K562 (cell line): Measurements from ENCODE around the gene FANCI. TPM values are rescaled to one million over a fixed set of nuclear protein-coding genes. Genes with fewer than 3 reads are reported as not detected.

ENCODE experiments used
- HNRNPH1 ChIP-seq: fragments of 200-400 bp; formaldehyde crosslinking; optimal IDR thresholded peaks from 2 replicates; pipeline ENCODE3; 2017; ENCODE audit warnings: low read depth, mild to moderate bottlenecking, low read length, moderate library complexity
- LCOR ChIP-seq: sonication (generic); formaldehyde crosslinking; IDR thresholded peaks from 2 replicates; pipeline ENCODE4 v1.8.0; 2022; ENCODE audit warnings: mild to moderate bottlenecking, missing genetic modification reagents
- RNF2 ChIP-seq: sonication (generic); IDR thresholded peaks from 2 replicates; pipeline ENCODE4 v1.6.1; 2016
- ZNF263 ChIP-seq: sonication (generic); formaldehyde crosslinking; IDR thresholded peaks from 2 replicates; pipeline ENCODE4 v1.8.0; 2022; ENCODE audit warnings: mild to moderate bottlenecking, missing genetic modification reagents, borderline replicate concordance
- polyA plus RNA-seq, 8 experiments: library from polyadenylated mRNA; depleted of rRNA in 4 of 8; stranded (reverse) in 5 of 8; unstranded in 3 of 8; fragments of >200 nt; fragmentation: Nextera tagmentation in 2 of 8; fragmentation: Illumina TruSeq in 1 of 8; extraction: Ambion mirVana in 2 of 8; extraction: Trizol in 1 of 8; gene quantifications; 2 replicates each; pipeline versions ENCODE4 v1.2.1 to v1.2.3, GENCODE V29; 2011 to 2014; ENCODE audit warnings: inconsistent platforms in 1 of 8, missing spikeins in 1 of 8
- total RNA-seq, 7 experiments: library from RNA; depleted of rRNA in 6 of 7; stranded (reverse); fragments of >200 nt in 6 of 7; fragmentation: Illumina TruSeq in 2 of 7; extraction: Trizol in 2 of 7; gene quantifications; 2 replicates each; pipeline versions ENCODE4 v1.2.1 to v1.2.3, GENCODE V29; 2011 to 2021; ENCODE audit warnings: low replicate concordance in 1 of 7
- TF ChIP-seq, protein P1 (sequence below), 3 experiments: fragments of 200-800 bp in 1 of 3; sonication (Bioruptor generic) in 1 of 3; sonication (generic) in 1 of 3; formaldehyde crosslinking in 1 of 3; IDR thresholded peaks; 2 replicates each; pipeline versions ENCODE4 v1.6.1 to v1.8.0; 2016 to 2022; ENCODE audit warnings: mild to moderate bottlenecking in 2 of 3, missing compliant biosample characterization in 2 of 3, missing genetic modification characterization in 2 of 3, missing genetic modification reagents in 1 of 3
- TF ChIP-seq, protein P2 (sequence below): conservative IDR thresholded peaks from 2 replicates; pipeline ENCODE4 v1.6.1; 2011; ENCODE audit warnings: low read depth, mild to moderate bottlenecking, low read length; ENCODE audit not compliant: control insufficient read depth
- TF ChIP-seq, protein P3 (sequence below), 2 experiments: IDR thresholded peaks; 2 replicates each; pipeline ENCODE4 v1.6.1; 2012; ENCODE audit warnings: improper control_type of control experiment in 2 of 2, low read depth in 2 of 2, low read length in 2 of 2, borderline replicate concordance in 1 of 2
- TF ChIP-seq, protein P4 (sequence below): fragments of 200-400 bp; formaldehyde crosslinking; IDR thresholded peaks from 2 replicates; pipeline ENCODE4 v1.6.1; 2017; ENCODE audit warnings: mild to moderate bottlenecking, low read depth, low read length, moderate library complexity
- TF ChIP-seq, protein P5 (sequence below), 2 experiments: fragments of 450-650 bp; formaldehyde crosslinking in 1 of 2; IDR thresholded peaks; 2 replicates each; pipeline versions ENCODE4 v1.4.0 to v1.6.1; 2014 to 2020; ENCODE audit warnings: mild to moderate bottlenecking in 2 of 2, borderline replicate concordance in 1 of 2, low read depth in 1 of 2

Gene FANCI
- total and polyA plus RNA-seq, 9 of the 15 experiments (the other 6 are each of a cell fraction or from before 2014, with no cell fraction given): 72.1 to 165 (median 131) TPM

DNA sequence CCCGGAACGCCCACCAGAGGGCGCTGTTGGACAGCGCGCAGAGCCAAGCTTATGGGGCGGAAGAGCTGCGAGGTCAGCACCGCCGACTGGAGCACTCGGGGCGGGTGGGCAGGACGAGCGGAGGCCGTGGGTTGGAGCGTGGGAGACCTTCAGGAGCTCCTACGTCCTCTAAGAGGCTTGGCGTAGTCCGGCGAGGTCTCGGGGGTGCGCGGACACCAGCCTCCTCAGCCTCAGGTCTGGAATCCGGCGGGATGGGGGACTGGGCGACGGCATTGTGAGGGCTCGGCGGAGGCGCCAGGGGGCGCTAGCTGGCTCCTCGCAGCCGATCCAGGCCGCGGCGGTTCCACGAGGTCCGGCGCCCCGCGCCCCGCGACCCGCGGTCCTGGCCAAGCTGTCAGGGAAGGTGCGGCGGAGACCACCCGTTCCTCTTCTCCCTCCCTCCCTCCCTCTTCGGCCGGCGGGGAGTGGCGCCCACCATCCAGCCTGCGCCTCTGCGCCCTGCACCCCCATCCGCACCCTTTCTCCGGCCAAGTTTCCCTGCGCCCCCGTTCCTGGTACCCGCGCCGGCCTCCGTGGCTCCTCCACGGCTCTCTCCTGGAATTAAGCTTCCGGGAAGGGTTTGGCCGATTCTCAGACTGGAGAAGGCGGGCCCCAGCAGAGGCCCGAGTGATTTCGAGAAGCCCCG is 115.1 kb downstream of the FANCI start (continued):
- TF ChIP-seq, protein P1, sequence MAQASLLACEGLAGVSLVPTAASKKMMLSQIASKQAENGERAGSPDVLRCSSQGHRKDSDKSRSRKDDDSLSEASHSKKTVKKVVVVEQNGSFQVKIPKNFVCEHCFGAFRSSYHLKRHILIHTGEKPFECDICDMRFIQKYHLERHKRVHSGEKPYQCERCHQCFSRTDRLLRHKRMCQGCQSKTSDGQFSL (CRISPR knock-in tag; IDR thresholded peaks at IDR 0.05): peak; percentile 74
- TF ChIP-seq, protein P1 (tag; IDR thresholded peaks at IDR 0.05): no peak
- TF ChIP-seq, protein P2, sequence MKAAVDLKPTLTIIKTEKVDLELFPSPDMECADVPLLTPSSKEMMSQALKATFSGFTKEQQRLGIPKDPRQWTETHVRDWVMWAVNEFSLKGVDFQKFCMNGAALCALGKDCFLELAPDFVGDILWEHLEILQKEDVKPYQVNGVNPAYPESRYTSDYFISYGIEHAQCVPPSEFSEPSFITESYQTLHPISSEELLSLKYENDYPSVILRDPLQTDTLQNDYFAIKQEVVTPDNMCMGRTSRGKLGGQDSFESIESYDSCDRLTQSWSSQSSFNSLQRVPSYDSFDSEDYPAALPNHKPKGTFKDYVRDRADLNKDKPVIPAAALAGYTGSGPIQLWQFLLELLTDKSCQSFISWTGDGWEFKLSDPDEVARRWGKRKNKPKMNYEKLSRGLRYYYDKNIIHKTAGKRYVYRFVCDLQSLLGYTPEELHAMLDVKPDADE: 0 out of 2 replicates have a peak, but pooled peaks have one; percentile 14
- TF ChIP-seq, protein P3, sequence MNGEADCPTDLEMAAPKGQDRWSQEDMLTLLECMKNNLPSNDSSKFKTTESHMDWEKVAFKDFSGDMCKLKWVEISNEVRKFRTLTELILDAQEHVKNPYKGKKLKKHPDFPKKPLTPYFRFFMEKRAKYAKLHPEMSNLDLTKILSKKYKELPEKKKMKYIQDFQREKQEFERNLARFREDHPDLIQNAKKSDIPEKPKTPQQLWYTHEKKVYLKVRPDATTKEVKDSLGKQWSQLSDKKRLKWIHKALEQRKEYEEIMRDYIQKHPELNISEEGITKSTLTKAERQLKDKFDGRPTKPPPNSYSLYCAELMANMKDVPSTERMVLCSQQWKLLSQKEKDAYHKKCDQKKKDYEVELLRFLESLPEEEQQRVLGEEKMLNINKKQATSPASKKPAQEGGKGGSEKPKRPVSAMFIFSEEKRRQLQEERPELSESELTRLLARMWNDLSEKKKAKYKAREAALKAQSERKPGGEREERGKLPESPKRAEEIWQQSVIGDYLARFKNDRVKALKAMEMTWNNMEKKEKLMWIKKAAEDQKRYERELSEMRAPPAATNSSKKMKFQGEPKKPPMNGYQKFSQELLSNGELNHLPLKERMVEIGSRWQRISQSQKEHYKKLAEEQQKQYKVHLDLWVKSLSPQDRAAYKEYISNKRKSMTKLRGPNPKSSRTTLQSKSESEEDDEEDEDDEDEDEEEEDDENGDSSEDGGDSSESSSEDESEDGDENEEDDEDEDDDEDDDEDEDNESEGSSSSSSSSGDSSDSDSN (IDR thresholded peaks at IDR 0.05; ENCODE audit: borderline replicate concordance in 1 of 2, low read depth in 2 of 2, low read length in 2 of 2): no peak
- TF ChIP-seq RNF2 (no peak), LCOR (CRISPR knock-in tag) (peak; percentile 66; the same call in 1 of the 2 replicates), HNRNPH1 (no peak), ZNF263 (peak; percentile 74)
- TF ChIP-seq, protein P4, sequence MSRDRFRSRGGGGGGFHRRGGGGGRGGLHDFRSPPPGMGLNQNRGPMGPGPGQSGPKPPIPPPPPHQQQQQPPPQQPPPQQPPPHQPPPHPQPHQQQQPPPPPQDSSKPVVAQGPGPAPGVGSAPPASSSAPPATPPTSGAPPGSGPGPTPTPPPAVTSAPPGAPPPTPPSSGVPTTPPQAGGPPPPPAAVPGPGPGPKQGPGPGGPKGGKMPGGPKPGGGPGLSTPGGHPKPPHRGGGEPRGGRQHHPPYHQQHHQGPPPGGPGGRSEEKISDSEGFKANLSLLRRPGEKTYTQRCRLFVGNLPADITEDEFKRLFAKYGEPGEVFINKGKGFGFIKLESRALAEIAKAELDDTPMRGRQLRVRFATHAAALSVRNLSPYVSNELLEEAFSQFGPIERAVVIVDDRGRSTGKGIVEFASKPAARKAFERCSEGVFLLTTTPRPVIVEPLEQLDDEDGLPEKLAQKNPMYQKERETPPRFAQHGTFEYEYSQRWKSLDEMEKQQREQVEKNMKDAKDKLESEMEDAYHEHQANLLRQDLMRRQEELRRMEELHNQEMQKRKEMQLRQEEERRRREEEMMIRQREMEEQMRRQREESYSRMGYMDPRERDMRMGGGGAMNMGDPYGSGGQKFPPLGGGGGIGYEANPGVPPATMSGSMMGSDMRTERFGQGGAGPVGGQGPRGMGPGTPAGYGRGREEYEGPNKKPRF: no peak
- TF ChIP-seq, protein P5, sequence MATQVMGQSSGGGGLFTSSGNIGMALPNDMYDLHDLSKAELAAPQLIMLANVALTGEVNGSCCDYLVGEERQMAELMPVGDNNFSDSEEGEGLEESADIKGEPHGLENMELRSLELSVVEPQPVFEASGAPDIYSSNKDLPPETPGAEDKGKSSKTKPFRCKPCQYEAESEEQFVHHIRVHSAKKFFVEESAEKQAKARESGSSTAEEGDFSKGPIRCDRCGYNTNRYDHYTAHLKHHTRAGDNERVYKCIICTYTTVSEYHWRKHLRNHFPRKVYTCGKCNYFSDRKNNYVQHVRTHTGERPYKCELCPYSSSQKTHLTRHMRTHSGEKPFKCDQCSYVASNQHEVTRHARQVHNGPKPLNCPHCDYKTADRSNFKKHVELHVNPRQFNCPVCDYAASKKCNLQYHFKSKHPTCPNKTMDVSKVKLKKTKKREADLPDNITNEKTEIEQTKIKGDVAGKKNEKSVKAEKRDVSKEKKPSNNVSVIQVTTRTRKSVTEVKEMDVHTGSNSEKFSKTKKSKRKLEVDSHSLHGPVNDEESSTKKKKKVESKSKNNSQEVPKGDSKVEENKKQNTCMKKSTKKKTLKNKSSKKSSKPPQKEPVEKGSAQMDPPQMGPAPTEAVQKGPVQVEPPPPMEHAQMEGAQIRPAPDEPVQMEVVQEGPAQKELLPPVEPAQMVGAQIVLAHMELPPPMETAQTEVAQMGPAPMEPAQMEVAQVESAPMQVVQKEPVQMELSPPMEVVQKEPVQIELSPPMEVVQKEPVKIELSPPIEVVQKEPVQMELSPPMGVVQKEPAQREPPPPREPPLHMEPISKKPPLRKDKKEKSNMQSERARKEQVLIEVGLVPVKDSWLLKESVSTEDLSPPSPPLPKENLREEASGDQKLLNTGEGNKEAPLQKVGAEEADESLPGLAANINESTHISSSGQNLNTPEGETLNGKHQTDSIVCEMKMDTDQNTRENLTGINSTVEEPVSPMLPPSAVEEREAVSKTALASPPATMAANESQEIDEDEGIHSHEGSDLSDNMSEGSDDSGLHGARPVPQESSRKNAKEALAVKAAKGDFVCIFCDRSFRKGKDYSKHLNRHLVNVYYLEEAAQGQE (IDR thresholded peaks at IDR 0.05; ENCODE audit: borderline replicate concordance): peak; percentile 87
- TF ChIP-seq, protein P5 (CRISPR knock-in tag; IDR thresholded peaks at IDR 0.05; ENCODE audit: low read depth): peak; percentile 82; the same call in 1 of the 2 replicates
